HepG2 (cell line): ENCODE data around the gene LHFPL2. TPM values are rescaled to one million over a fixed set of nuclear protein-coding genes. Genes with fewer than 3 reads are reported as not detected.
A peak's percentile ranks its signal among the peaks of the same experiment; 100 is the strongest.

Experiments used
- CEBPG ChIP-seq: IDR thresholded peaks from 2 replicates; pipeline ENCODE4 v1.6.1; 2016
- DPF2 ChIP-seq: sonication (generic); formaldehyde crosslinking; IDR thresholded peaks from 2 replicates; pipeline ENCODE4 v1.4.0; 2020; ENCODE audit warnings: mild to moderate bottlenecking, low read depth, missing genetic modification reagents, borderline replicate concordance
- GTF3A ChIP-seq: sonication (generic); formaldehyde crosslinking; conservative IDR thresholded peaks from 2 replicates; pipeline ENCODE4 v1.4.0; 2020; ENCODE audit warnings: mild to moderate bottlenecking, missing genetic modification reagents
- KDM5A ChIP-seq: fragments of 200-600 bp; sonication (generic); IDR thresholded peaks from 2 replicates; pipeline ENCODE4 v1.7.0; 2018; ENCODE audit warnings: antibody characterized with exemption, mild to moderate bottlenecking, low read length, borderline replicate concordance
- PPARG ChIP-seq: conservative IDR thresholded peaks from 2 replicates; pipeline ENCODE4 v1.6.1; 2016; ENCODE audit warnings: missing biosample characterization, missing genetic modification reagents
- SMAD1 ChIP-seq: sonication (generic); formaldehyde crosslinking; IDR thresholded peaks from 2 replicates; pipeline ENCODE4 v1.4.0; 2020; ENCODE audit warnings: missing genetic modification reagents, low read depth, mild to moderate bottlenecking, borderline replicate concordance
- SOX5 ChIP-seq: IDR thresholded peaks from 2 replicates; pipeline ENCODE4 v1.6.1; 2016; ENCODE audit warnings: borderline replicate concordance
- STAG1 ChIP-seq: sonication (generic); formaldehyde crosslinking; IDR thresholded peaks from 2 replicates; pipeline ENCODE4 v1.4.0; 2020; ENCODE audit warnings: missing genetic modification reagents
- ZBTB38 ChIP-seq: sonication (generic); formaldehyde crosslinking; IDR thresholded peaks from 2 replicates; pipeline ENCODE4 v1.5.1; 2020; ENCODE audit warnings: mild to moderate bottlenecking, missing genetic modification reagents
- ZNF20 ChIP-seq: sonication (generic); formaldehyde crosslinking; IDR thresholded peaks from 2 replicates; pipeline ENCODE4 v1.4.0; 2020; ENCODE audit warnings: mild to moderate bottlenecking, moderate library complexity, missing genetic modification reagents
- ZNF232 ChIP-seq: sonication (generic); formaldehyde crosslinking; IDR thresholded peaks from 2 replicates; pipeline ENCODE4 v1.4.0; 2020; ENCODE audit warnings: missing genetic modification reagents, borderline replicate concordance
- ZNF556 ChIP-seq: sonication (generic); formaldehyde crosslinking; IDR thresholded peaks from 2 replicates; pipeline ENCODE4 v1.4.0; 2020; ENCODE audit warnings: mild to moderate bottlenecking, missing genetic modification reagents, borderline replicate concordance
- ZNF883 ChIP-seq: sonication (generic); formaldehyde crosslinking; IDR thresholded peaks from 2 replicates; pipeline ENCODE4 v1.5.1; 2020; ENCODE audit warnings: mild to moderate bottlenecking, missing genetic modification reagents; ENCODE audit errors: not compliant biosample characterization
- polyA plus RNA-seq, 8 experiments: library from polyadenylated mRNA; depleted of rRNA in 3 of 8; stranded (reverse) in 7 of 8; unstranded in 1 of 8; fragments of >200 nt; fragmentation: Illumina TruSeq in 4 of 8; extraction: Trizol in 4 of 8; gene quantifications; 2 replicates each; pipeline versions ENCODE4 v1.2.1 to v1.2.3, GENCODE V29; 2011 to 2016; ENCODE audit warnings: low read depth in 4 of 8, missing spikeins in 1 of 8, mixed read lengths in 1 of 8; ENCODE audit not compliant: insufficient read depth in 1 of 8
- total RNA-seq, 5 experiments: library from RNA; depleted of rRNA; stranded (reverse); fragments of >200 nt; fragmentation: Illumina TruSeq; extraction: Trizol; gene quantifications; 2 replicates each; pipeline ENCODE4 v1.2.3, GENCODE V29; 2016; ENCODE audit warnings: low read depth in 1 of 5
- TF ChIP-seq, protein P1 (sequence below): sonication (generic); formaldehyde crosslinking; IDR thresholded peaks from 2 replicates; pipeline ENCODE4 v1.9.0; 2021; ENCODE audit warnings: missing genetic modification reagents, mild to moderate bottlenecking, borderline replicate concordance
- TF ChIP-seq, protein P2 (sequence below): sonication (generic); formaldehyde crosslinking; IDR thresholded peaks from 2 replicates; pipeline ENCODE4 v1.4.0; 2020; ENCODE audit warnings: missing genetic modification reagents, borderline replicate concordance
- TF ChIP-seq, protein P3 (sequence below): IDR thresholded peaks from 2 replicates; pipeline ENCODE4 v1.6.1; 2016; ENCODE audit warnings: missing compliant biosample characterization, missing genetic modification reagents, borderline replicate concordance
- TF ChIP-seq, protein P4 (sequence below): sonication (generic); formaldehyde crosslinking; IDR thresholded peaks from 2 replicates; pipeline ENCODE4 v1.4.0; 2020; ENCODE audit warnings: missing genetic modification reagents, mild to moderate bottlenecking, borderline replicate concordance
- TF ChIP-seq, protein P5 (sequence below): IDR thresholded peaks from 2 replicates; pipeline ENCODE4 v1.6.1; 2012; ENCODE audit warnings: low read depth, low read length, improper control_type of control experiment

Gene LHFPL2
- total and polyA plus RNA-seq, 2 of the 13 experiments (the other 11 are each of a cell fraction or from before 2014, with no cell fraction given): 6.0 to 20.0 TPM

DNA sequence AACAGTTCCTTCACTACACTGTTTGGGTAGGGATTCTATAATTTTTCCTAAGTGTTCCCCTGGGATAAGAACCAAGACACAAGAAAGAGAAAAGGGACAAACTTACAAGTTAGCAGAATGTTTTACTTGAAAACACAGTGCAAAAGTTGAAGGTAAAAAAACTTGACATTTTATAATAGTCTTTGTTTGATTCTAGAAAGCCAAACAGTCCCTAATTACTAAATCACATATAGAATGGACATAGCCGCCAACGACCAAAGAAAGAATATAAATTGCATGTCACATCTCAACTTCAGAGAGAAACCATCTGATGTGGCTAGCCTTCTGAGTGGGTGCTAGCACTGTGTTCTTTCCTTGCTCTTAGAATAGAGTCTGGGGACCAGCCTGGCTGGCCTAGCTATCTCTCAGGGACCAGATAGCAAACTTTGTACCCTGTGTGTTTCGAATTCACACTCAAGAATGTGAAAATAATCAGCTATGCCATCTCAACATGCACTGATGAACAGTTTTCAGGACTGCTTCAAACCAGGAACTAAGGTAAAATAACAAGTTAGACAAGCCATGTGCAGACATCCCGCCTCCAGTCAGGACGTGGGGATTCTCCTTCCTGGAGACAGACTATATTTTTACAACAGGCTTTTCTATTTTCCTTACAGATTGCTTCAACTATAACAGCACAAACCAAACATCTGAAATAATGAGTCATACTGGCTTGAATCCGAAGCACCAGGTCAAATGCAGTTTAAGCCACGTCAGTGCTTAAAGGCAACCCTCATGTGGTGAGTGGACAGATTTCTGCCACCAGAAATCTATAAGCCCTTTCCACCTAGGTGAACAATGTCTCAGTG is 53.7 kb downstream of the LHFPL2 start (continued):
- TF ChIP-seq ZNF20 (CRISPR knock-in tag) (no peak), ZNF232 (peak; percentile 94), ZNF556 (CRISPR knock-in tag) (no peak), ZBTB38 (CRISPR knock-in tag) (no peak), ZNF883 (CRISPR knock-in tag) (no peak), KDM5A (no peak), PPARG (CRISPR knock-in tag) (no peak), STAG1 (CRISPR knock-in tag) (no peak), GTF3A (CRISPR knock-in tag) (no peak), DPF2 (CRISPR knock-in tag) (no peak), CEBPG (CRISPR knock-in tag) (no peak), SMAD1 (CRISPR knock-in tag) (no peak), SOX5 (CRISPR knock-in tag) (peak; percentile 13; the same call in 1 of the 2 replicates)
- TF ChIP-seq, protein P1, sequence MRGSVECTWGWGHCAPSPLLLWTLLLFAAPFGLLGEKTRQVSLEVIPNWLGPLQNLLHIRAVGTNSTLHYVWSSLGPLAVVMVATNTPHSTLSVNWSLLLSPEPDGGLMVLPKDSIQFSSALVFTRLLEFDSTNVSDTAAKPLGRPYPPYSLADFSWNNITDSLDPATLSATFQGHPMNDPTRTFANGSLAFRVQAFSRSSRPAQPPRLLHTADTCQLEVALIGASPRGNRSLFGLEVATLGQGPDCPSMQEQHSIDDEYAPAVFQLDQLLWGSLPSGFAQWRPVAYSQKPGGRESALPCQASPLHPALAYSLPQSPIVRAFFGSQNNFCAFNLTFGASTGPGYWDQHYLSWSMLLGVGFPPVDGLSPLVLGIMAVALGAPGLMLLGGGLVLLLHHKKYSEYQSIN: no peak
- TF ChIP-seq, protein P2, sequence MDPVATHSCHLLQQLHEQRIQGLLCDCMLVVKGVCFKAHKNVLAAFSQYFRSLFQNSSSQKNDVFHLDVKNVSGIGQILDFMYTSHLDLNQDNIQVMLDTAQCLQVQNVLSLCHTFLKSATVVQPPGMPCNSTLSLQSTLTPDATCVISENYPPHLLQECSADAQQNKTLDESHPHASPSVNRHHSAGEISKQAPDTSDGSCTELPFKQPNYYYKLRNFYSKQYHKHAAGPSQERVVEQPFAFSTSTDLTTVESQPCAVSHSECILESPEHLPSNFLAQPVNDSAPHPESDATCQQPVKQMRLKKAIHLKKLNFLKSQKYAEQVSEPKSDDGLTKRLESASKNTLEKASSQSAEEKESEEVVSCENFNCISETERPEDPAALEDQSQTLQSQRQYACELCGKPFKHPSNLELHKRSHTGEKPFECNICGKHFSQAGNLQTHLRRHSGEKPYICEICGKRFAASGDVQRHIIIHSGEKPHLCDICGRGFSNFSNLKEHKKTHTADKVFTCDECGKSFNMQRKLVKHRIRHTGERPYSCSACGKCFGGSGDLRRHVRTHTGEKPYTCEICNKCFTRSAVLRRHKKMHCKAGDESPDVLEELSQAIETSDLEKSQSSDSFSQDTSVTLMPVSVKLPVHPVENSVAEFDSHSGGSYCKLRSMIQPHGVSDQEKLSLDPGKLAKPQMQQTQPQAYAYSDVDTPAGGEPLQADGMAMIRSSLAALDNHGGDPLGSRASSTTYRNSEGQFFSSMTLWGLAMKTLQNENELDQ (CRISPR knock-in tag): no peak
- TF ChIP-seq, protein P3, sequence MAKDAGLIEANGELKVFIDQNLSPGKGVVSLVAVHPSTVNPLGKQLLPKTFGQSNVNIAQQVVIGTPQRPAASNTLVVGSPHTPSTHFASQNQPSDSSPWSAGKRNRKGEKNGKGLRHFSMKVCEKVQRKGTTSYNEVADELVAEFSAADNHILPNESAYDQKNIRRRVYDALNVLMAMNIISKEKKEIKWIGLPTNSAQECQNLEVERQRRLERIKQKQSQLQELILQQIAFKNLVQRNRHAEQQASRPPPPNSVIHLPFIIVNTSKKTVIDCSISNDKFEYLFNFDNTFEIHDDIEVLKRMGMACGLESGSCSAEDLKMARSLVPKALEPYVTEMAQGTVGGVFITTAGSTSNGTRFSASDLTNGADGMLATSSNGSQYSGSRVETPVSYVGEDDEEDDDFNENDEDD: no peak
- TF ChIP-seq, protein P4, sequence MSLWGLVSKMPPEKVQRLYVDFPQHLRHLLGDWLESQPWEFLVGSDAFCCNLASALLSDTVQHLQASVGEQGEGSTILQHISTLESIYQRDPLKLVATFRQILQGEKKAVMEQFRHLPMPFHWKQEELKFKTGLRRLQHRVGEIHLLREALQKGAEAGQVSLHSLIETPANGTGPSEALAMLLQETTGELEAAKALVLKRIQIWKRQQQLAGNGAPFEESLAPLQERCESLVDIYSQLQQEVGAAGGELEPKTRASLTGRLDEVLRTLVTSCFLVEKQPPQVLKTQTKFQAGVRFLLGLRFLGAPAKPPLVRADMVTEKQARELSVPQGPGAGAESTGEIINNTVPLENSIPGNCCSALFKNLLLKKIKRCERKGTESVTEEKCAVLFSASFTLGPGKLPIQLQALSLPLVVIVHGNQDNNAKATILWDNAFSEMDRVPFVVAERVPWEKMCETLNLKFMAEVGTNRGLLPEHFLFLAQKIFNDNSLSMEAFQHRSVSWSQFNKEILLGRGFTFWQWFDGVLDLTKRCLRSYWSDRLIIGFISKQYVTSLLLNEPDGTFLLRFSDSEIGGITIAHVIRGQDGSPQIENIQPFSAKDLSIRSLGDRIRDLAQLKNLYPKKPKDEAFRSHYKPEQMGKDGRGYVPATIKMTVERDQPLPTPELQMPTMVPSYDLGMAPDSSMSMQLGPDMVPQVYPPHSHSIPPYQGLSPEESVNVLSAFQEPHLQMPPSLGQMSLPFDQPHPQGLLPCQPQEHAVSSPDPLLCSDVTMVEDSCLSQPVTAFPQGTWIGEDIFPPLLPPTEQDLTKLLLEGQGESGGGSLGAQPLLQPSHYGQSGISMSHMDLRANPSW (CRISPR knock-in tag): no peak
- TF ChIP-seq, protein P5, sequence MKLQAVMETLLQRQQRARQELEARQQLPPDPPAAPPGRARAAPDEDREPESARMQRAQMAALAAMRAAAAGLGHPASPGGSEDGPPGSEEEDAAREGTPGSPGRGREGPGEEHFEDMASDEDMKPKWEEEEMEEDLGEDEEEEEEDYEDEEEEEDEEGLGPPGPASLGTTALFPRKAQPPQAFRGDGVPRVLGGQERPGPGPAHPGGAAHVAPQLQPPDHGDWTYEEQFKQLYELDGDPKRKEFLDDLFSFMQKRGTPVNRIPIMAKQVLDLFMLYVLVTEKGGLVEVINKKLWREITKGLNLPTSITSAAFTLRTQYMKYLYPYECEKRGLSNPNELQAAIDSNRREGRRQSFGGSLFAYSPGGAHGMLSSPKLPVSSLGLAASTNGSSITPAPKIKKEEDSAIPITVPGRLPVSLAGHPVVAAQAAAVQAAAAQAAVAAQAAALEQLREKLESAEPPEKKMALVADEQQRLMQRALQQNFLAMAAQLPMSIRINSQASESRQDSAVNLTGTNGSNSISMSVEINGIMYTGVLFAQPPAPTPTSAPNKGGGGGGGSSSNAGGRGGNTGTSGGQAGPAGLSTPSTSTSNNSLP: peak; percentile 29; the same call in 1 of the 2 replicates
